A549 (cell line): ENCODE data around the gene DST. TPM values are rescaled to one million over a fixed set of nuclear protein-coding genes. Genes with fewer than 3 reads are reported as not detected.

ENCODE experiments used
- ATAC-seq, 2 experiments: fragments of 200-7000 bp in 1 of 2; fragments of >200 bp in 1 of 2; cut with Nextera tagmentation in 1 of 2; cut with Tn5 transposase in 1 of 2; 3 replicates each; pipeline versions ENCODE4 v1.8.0 to v1.9.1; 2018 to 2020; ENCODE audit warnings: mild to moderate bottlenecking in 1 of 2, moderate library complexity in 1 of 2
- CTCF ChIA-PET: fragments of 300-600 bp; sonication (Branson Sonifier 250); formaldehyde crosslinking; extraction: SDS; loops from one replicate; lab custom pipeline; 2021; ENCODE audit warnings: antibody characterized with exemption, inconsistent platforms; lab: Yijun Ruan, JAX
- POLR2A ChIA-PET: fragments of 350-600 bp; formaldehyde crosslinking; extraction: SDS; loops from one replicate; lab custom pipeline; 2021; ENCODE audit warnings: antibody characterized with exemption, inconsistent platforms; lab: Yijun Ruan, JAX
- DNase-seq, 2 experiments: peaks; one replicate each; pipeline versions ENCODE4 v3.0.0 to v3.0.0-alpha.2; 2011 to 2016; ENCODE audit warnings: low read depth in 1 of 2, low spot score in 1 of 2
- FAIRE-seq: peaks from 2 replicates; lab custom pipeline; 2011; peaks lifted over from hg19 to GRCh38; lab: Jason Lieb, UNC
- H3K27ac ChIP-seq, 2 experiments: fragments of >200 bp; sonication (Bioruptor Twin); formaldehyde crosslinking; 3 replicates each; pipeline ENCODE4 v1.5.1; 2016 to 2017
- H3K4me1 ChIP-seq: fragments of >200 bp; sonication (Bioruptor Twin); formaldehyde crosslinking; 3 replicates; pipeline ENCODE4 v1.6.1; 2016
- H3K4me2 ChIP-seq: fragments of >200 bp; sonication (Bioruptor Twin); formaldehyde crosslinking; 3 replicates; pipeline ENCODE4 v1.6.1; 2016
- H3K4me3 ChIP-seq: fragments of >200 bp; sonication (Bioruptor Twin); formaldehyde crosslinking; 3 replicates; pipeline ENCODE4 v1.5.1; 2016
- H3K9me3 ChIP-seq: fragments of >200 bp; sonication (Bioruptor Twin); formaldehyde crosslinking; 3 replicates; pipeline ENCODE4 v1.6.1; 2016
- CHD2 ChIP-seq: fragments of 150-350 bp; IDR thresholded peaks from 2 replicates; pipeline ENCODE4 v1.6.1; 2014; ENCODE audit warnings: low read length; ENCODE audit not compliant: partially characterized antibody
- CTCF ChIP-seq: fragments of >200 bp; sonication (Bioruptor Twin); formaldehyde crosslinking; IDR thresholded peaks from 3 replicates; pipeline ENCODE4 v1.5.1; 2016
- E2F6 ChIP-seq: IDR thresholded peaks from 2 replicates; pipeline ENCODE4 v1.6.1; 2012; ENCODE audit warnings: low read depth, borderline replicate concordance
- EHMT2 ChIP-seq: fragments of 200-600 bp; sonication (generic); IDR thresholded peaks from 2 replicates; pipeline ENCODE4 v1.6.1; 2016; ENCODE audit warnings: antibody characterized with exemption, low read depth, mild to moderate bottlenecking, moderate library complexity
- FOSB ChIP-seq: fragments of 250-450 bp; sonication (Bioruptor Pico); IDR thresholded peaks from 2 replicates; pipeline ENCODE4 v1.5.0; 2020; ENCODE audit warnings: mild to moderate bottlenecking, moderate library complexity
- HES2 ChIP-seq: fragments of >200 bp; sonication (Bioruptor Twin); formaldehyde crosslinking; IDR thresholded peaks from 2 replicates; pipeline ENCODE4 v1.6.1; 2016
- HEYL ChIP-seq: fragments of 250-450 bp; sonication (Bioruptor Pico); IDR thresholded peaks from 2 replicates; pipeline ENCODE4 v1.8.0; 2021; ENCODE audit warnings: mild to moderate bottlenecking, moderate library complexity
- HMGXB4 ChIP-seq: fragments of 250-450 bp; sonication (Bioruptor Pico); IDR thresholded peaks from 2 replicates; pipeline ENCODE4 v1.5.0; 2021; ENCODE audit warnings: mild to moderate bottlenecking, moderate library complexity, borderline replicate concordance
- HOXB5 ChIP-seq: fragments of 250-450 bp; sonication (Bioruptor Pico); IDR thresholded peaks from 2 replicates; pipeline ENCODE4 v1.5.0; 2020; ENCODE audit warnings: mild to moderate bottlenecking, moderate library complexity
- KDM1A ChIP-seq: fragments of 200-600 bp; sonication (generic); IDR thresholded peaks from 2 replicates; pipeline ENCODE4 v1.6.1; 2016; ENCODE audit warnings: low read depth, mild to moderate bottlenecking
- MAX ChIP-seq: IDR thresholded peaks from 2 replicates; pipeline ENCODE4 v1.6.1; 2012
- MAZ ChIP-seq: fragments of 150-350 bp; IDR thresholded peaks from 2 replicates; pipeline ENCODE4 v1.6.1; 2014; ENCODE audit warnings: antibody characterized with exemption, low read depth, low read length, borderline replicate concordance
- NPAS2 ChIP-seq: fragments of 250-450 bp; sonication (Bioruptor Pico); IDR thresholded peaks from 2 replicates; pipeline ENCODE4 v1.8.0; 2022; ENCODE audit warnings: mild to moderate bottlenecking, moderate library complexity, borderline replicate concordance
- NR3C1 ChIP-seq: fragments of >200 bp; sonication (Bioruptor Twin); formaldehyde crosslinking; IDR thresholded peaks from 3 replicates; pipeline ENCODE4 v1.6.1; 2017
- PBX3 ChIP-seq: IDR thresholded peaks from 2 replicates; pipeline ENCODE4 v1.6.1; 2012
- PHF8 ChIP-seq: fragments of 200-600 bp; sonication (generic); IDR thresholded peaks from 2 replicates; pipeline ENCODE4 v1.6.1; 2016; ENCODE audit warnings: low read depth, mild to moderate bottlenecking, antibody characterized with exemption, moderate library complexity, borderline replicate concordance
- RARB ChIP-seq: fragments of 250-450 bp; sonication (Bioruptor Pico); IDR thresholded peaks from 2 replicates; pipeline ENCODE4 v1.8.0; 2021; ENCODE audit warnings: mild to moderate bottlenecking, moderate library complexity
- RCOR1 ChIP-seq: fragments of 150-350 bp; IDR thresholded peaks from 2 replicates; pipeline ENCODE4 v1.6.1; 2014; ENCODE audit warnings: antibody characterized with exemption, low read length, low read depth
- RNF2 ChIP-seq: fragments of 200-600 bp; sonication (generic); IDR thresholded peaks from 2 replicates; pipeline ENCODE4 v1.6.1; 2016; ENCODE audit warnings: low read depth, mild to moderate bottlenecking, antibody characterized with exemption, moderate library complexity, borderline replicate concordance
- SMC3 ChIP-seq: fragments of >200 bp; sonication (Bioruptor Twin); formaldehyde crosslinking; IDR thresholded peaks from 3 replicates; pipeline ENCODE4 v1.6.1; 2018; ENCODE audit warnings: inconsistent platforms
- TP53 ChIP-seq: fragments of 250-450 bp; sonication (Bioruptor Pico); IDR thresholded peaks from 2 replicates; pipeline ENCODE4 v1.5.0; 2021; ENCODE audit warnings: mild to moderate bottlenecking, moderate library complexity
- ZC3H11A ChIP-seq: fragments of 450-650 bp; IDR thresholded peaks from 2 replicates; pipeline ENCODE4 v1.6.1; 2014; ENCODE audit warnings: antibody characterized with exemption, mild to moderate bottlenecking
- ZFP36 ChIP-seq: fragments of 450-650 bp; IDR thresholded peaks from 2 replicates; pipeline ENCODE4 v1.6.1; 2014; ENCODE audit warnings: borderline replicate concordance; ENCODE audit not compliant: partially characterized antibody
- WGBS: methylation state at CpG from one replicate; pipeline ENCODE4 v1.1.6; 2017; ENCODE audit errors: missing lambda C conversion rate; 5-methylcytosine and 5-hydroxymethylcytosine counted together
- polyA plus RNA-seq, 4 experiments: library from polyadenylated mRNA; depleted of rRNA in 3 of 4; stranded (reverse); fragments of >200 nt; fragmentation: RNase III in 1 of 4; extraction: RNeasy Plus Mini Kit Qiagen cat#74134 plus additional on column Dnase treatment in 1 of 4; gene quantifications; 2 replicates in 3 of 4; 3 replicates in 1 of 4; pipeline ENCODE4 v1.2.3, GENCODE V29; 2011 to 2017

The DST gene
- polyA plus RNA-seq, 2 of the 4 experiments (the other 2 are of a cell fraction): 32.4 to 99.0 TPM

GRCh38 chr6:56677559-56677958 is 34.9 kb upstream of the DST start:
- no peak for FAIRE-seq
- Histone ChIP-seq H3K9me3 (no peaks in the 10 kb centered on the region), H3K4me2 (0 out of 3 replicates have a peak overlapping the region, but pooled peaks have one; percentile 12), H3K4me3 (no peak overlapping the region), H3K4me1 (peaks cover 13% of the 10 kb centered on the region; the same call in 2 of the 3 replicates), H3K27ac (no peak overlapping the region)
- POLR2A ChIA-PET: no interaction called here
- no peak for TF ChIP-seq HEYL (CRISPR knock-in tag)
- no peak for TF ChIP-seq E2F6
- no peak for TF ChIP-seq CHD2
- no peak for TF ChIP-seq PBX3
- TF ChIP-seq CTCF: no peak
- TF ChIP-seq NPAS2 (CRISPR knock-in tag): no peak
- TF ChIP-seq EHMT2: no peak
- no peak for TF ChIP-seq ZFP36
- TF ChIP-seq KDM1A: no peak
- TF ChIP-seq NR3C1: no peak
- TF ChIP-seq ZC3H11A: no peak
- ATAC-seq: no peak
- no peak for DNase-seq
- CTCF ChIA-PET: interaction anchor here (1.4 to 3.0 kb wide), 2 partner anchors 11 to 39 kb away, joined by 4 to 13 read pairs; no protein-coding TSS in a partner anchor

GRCh38 chr6:56671651-56672461 is 29.2 kb upstream of the DST start:
- Histone ChIP-seq H3K4me3 (no peak overlapping the region), H3K9me3 (no peaks in the 10 kb centered on the region), H3K27ac (0 out of 6 replicates have a peak overlapping the region, but pooled peaks of 1 of the 2 experiments have one; percentile 49), H3K4me1 (peaks cover 34% of the 10 kb centered on the region), H3K4me2 (no peak overlapping the region)
- ChIA-PET POLR2A (no interaction called here), CTCF (no interaction called here)
- ATAC-seq (peak in 1 of 2 experiments; percentile 54; a peak in 2 of 6 replicates), DNase-seq (no peak), FAIRE-seq (no peak)
- TF ChIP-seq RARB: no peak
- no peak for TF ChIP-seq TP53
- no peak for TF ChIP-seq MAZ
- TF ChIP-seq HOXB5 (CRISPR knock-in tag): no peak
- TF ChIP-seq SMC3: no peak
- no peak for TF ChIP-seq RNF2
- TF ChIP-seq HMGXB4 (CRISPR knock-in tag): no peak
- TF ChIP-seq PHF8: no peak
- no peak for TF ChIP-seq RCOR1
- TF ChIP-seq HEYL (CRISPR knock-in tag): no peak
- no peak for TF ChIP-seq FOSB (CRISPR knock-in tag)
- TF ChIP-seq MAX: no peak
- no peak for TF ChIP-seq ZFP36
- TF ChIP-seq HES2: no peak
- WGBS: 72% methylated on average over 5 of the region's 6 CpGs
